ENCODE measurements around the gene PHYKPL. TPM values are rescaled to one million over a fixed set of nuclear protein-coding genes. Genes with fewer than 3 reads are reported as not detected.

PHYKPL gene
- total RNA-seq = 10 to 100 TPM; 54.0 to 68.6 TPM
- long read RNA-seq, donor 1, transcript PHYKPL-201 (13 exons, 2,038 nt) = major isoform, 5 of 28 reads
- long read RNA-seq, donor 1, partial matches to known transcripts = 2 of 28 reads
- long read RNA-seq, donor 1, other reads (novel, unspliced or antisense) = 21 of 28 reads
- long read RNA-seq, donor 2, transcript PHYKPL-201 (13 exons, 2,038 nt) = major isoform, 53 of 126 reads
- long read RNA-seq, donor 2, partial matches to known transcripts = 8 of 126 reads
- long read RNA-seq, donor 2, other reads (novel, unspliced or antisense) = 63 of 126 reads

- peak; percentile 94 for DNase-seq (ENCODE audit: low spot score)
- intact Hi-C loops (cut with DNase I) = no loop called here
These were observed at the start of gene PHYKPL for GRCh38 chr5:178232124-178232919. Gene PHYKPL, minus strand, starts transcription at chr5:178232802. Its CDS starts 252 bp downstream, at chr5:178232550.

GRCh38 chr5:178282391-178282790 is 49.8 kb upstream of the PHYKPL start:
- intact Hi-C loops (cut with DNase I) = loop anchor here in 1 of 2 donors (5.0 kb wide), 1 partner anchor 270 kb away; no protein-coding TSS in a partner anchor

GRCh38 chr5:178281331-178281730 is 48.7 kb upstream of the PHYKPL start:
- intact Hi-C loops (cut with DNase I) = loop anchor here in 1 of 2 donors (5.0 kb wide), 1 partner anchor 271 kb away; no protein-coding TSS in a partner anchor
- no peak for DNase-seq (ENCODE audit: low spot score)

More at GRCh38 chr5:178282391-178282790, 49.8 kb upstream of the PHYKPL start:
- no peak for DNase-seq (ENCODE audit: low spot score)

GRCh38 chr5:178280631-178281030 is 48.0 kb upstream of the PHYKPL start:
- intact Hi-C loops (cut with DNase I) = loop anchor here in 1 of 2 donors (5.0 kb wide), 1 partner anchor 272 kb away; no protein-coding TSS in a partner anchor
- DNase-seq (ENCODE audit: low spot score) = no peak

GRCh38 chr5:178279723-178280438 is 47.3 kb upstream of the PHYKPL start:
- DNase-seq (ENCODE audit: low spot score) = peak; percentile 97
- intact Hi-C loops (cut with DNase I) = loop anchor here (5.0 to 10.0 kb wide), 3 partner anchors 185 to 277 kb away; no protein-coding TSS in a partner anchor

GRCh38 chr5:178279026-178279722 is 46.6 kb upstream of the PHYKPL start:
- DNase-seq (ENCODE audit: low spot score) = no peak
- intact Hi-C loops (cut with DNase I) = loop anchor here in 1 of 2 donors (5.0 to 10.0 kb wide), 2 partner anchors 186 to 278 kb away; no protein-coding TSS in a partner anchor

- DNase-seq (ENCODE audit: low spot score) = no peak
- intact Hi-C loops (cut with DNase I) = loop anchor here in 1 of 2 donors (5.0 to 10.0 kb wide), 2 partner anchors 186 to 279 kb away; no protein-coding TSS in a partner anchor
These were observed 45.9 kb upstream of the PHYKPL start for GRCh38 chr5:178278358-178279023.

GRCh38 chr5:178277866-178278265 is 45.3 kb upstream of the PHYKPL start:
- DNase-seq (ENCODE audit: low spot score) = no peak

GRCh38 chr5:178277346-178277745 is 44.7 kb upstream of the PHYKPL start:
- intact Hi-C loops (cut with DNase I) = loop anchor here in 1 of 2 donors (5.0 to 10.0 kb wide), 2 partner anchors 187 to 280 kb away; no protein-coding TSS in a partner anchor
- no peak for DNase-seq (ENCODE audit: low spot score)

More at GRCh38 chr5:178277866-178278265, 45.3 kb upstream of the PHYKPL start:
- intact Hi-C loops (cut with DNase I) = loop anchor here in 1 of 2 donors (5.0 to 10.0 kb wide), 2 partner anchors 187 to 279 kb away; no protein-coding TSS in a partner anchor

GRCh38 chr5:178274781-178275537 is 42.4 kb upstream of the PHYKPL start:
- no peak for DNase-seq (ENCODE audit: low spot score)
- intact Hi-C loops (cut with DNase I) = loop anchor here in 1 of 2 donors (5.0 to 10.0 kb wide), 2 partner anchors 190 to 282 kb away; no protein-coding TSS in a partner anchor

- intact Hi-C loops (cut with DNase I) = loop anchor here in 1 of 2 donors (10.0 kb wide), 1 partner anchor 191 kb away; no protein-coding TSS in a partner anchor
- no peak for DNase-seq (ENCODE audit: low spot score)
These were observed 41.3 kb upstream of the PHYKPL start for GRCh38 chr5:178273665-178274541.

- DNase-seq (ENCODE audit: low spot score) = no peak
- intact Hi-C loops (cut with DNase I) = loop anchor here in 1 of 2 donors (10.0 kb wide), 1 partner anchor 192 kb away; no protein-coding TSS in a partner anchor
These were observed 40.4 kb upstream of the PHYKPL start for GRCh38 chr5:178273041-178273440.

- DNase-seq (ENCODE audit: low spot score) = no peak
- intact Hi-C loops (cut with DNase I) = loop anchor here in 1 of 2 donors (10.0 kb wide), 1 partner anchor 192 kb away; no protein-coding TSS in a partner anchor
These were observed 40.0 kb upstream of the PHYKPL start for GRCh38 chr5:178272591-178272990.

GRCh38 chr5:178271726-178272479 is 39.3 kb upstream of the PHYKPL start:
- DNase-seq (ENCODE audit: low spot score) = no peak
- intact Hi-C loops (cut with DNase I) = loop anchor here in 1 of 2 donors (10.0 kb wide), 1 partner anchor 193 kb away; no protein-coding TSS in a partner anchor

- intact Hi-C loops (cut with DNase I) = loop anchor here in 1 of 2 donors (10.0 kb wide), 1 partner anchor 194 kb away; no protein-coding TSS in a partner anchor
- DNase-seq (ENCODE audit: low spot score) = no peak
These were observed 38.6 kb upstream of the PHYKPL start for GRCh38 chr5:178271231-178271630.

Measured in posterior vena cava (tissue), 2 donors.